Posterior vena cava (tissue), 2 donors: ENCODE data around the gene IL15RA. TPM values are rescaled to one million over a fixed set of nuclear protein-coding genes. Genes with fewer than 3 reads are reported as not detected.
A peak's percentile ranks its signal among the peaks of the same experiment; 100 is the strongest.
"Not testable (repeated sequence)": the region's sequence is repeated elsewhere in the genome, so short reads cannot be mapped to it uniquely, and the experiment has no call there.

Experiments
- DNase-seq: peaks from one replicate; pipeline ENCODE4 v3.0.0-alpha.2; 2020; ENCODE audit warnings: low spot score
- intact Hi-C, 2 donors: fragments of 100-400 bp; cut with DNase I; formaldehyde crosslinking; loops; one replicate each; pipeline versions ENCODE4 v1.14.1 to v1.14.2; 2022 to 2023
- total RNA-seq, 2 donors: library from RNA; stranded (reverse); fragmentation: NEBNext Ultra II Directional; extraction: Animal tissue kit (Norgen Biotek cat#: 25700); gene quantifications; one replicate each; pipeline ENCODE4 v1.2.1, GENCODE V29; 2021
- donor health status: DM: yes; HTN: yes; CAD: no.
- donor health status: DM: yes; HTN: yes; CAD: no.

Gene IL15RA
- total RNA-seq, 2 donors from 2014 or later = 16.9 to 20.9 TPM

DNA sequence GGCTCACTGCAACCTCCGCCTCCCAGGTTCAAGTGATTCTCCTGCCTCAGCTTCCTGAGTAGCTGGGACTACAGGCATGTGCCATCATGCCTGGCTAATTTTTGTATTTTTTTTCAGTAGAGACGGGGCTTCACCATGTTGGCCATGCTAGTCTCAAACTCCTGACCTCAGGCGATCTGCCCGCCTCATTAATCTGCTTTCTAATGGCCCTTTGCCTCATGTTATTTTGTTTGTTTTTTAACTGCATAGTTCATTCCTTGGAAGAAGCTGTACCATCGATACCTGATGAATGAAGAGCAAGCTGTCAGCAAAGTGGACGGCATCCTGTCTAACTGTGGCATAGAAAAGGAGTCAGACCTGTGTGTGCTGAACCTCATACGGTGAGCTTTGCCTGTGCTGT lies 68.7 kb downstream of the IL15RA start:
- intact Hi-C loops = not testable (repeated sequence)
- DNase-seq = peak; percentile 12

DNA sequence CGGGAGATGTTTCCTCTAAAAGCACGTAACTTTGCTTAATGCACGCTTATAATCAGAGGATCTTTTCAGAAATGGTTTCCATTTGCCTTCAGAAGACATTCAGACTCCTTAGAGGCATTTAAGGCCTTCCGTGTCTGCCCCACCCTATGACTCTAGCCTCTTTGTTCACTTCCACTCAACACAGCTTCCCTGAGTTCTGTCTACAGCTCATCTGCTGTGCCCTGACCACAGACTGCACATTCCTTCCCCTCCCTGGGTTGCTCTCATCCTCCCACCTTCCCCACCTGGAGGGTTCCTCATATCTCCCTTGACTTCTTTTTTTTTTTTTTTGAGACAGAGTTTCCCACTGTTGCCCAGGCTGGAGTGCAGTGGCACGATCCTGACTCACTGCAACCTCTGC lies 70.7 kb downstream of the IL15RA start:
- DNase-seq = peak; percentile 9

DNA sequence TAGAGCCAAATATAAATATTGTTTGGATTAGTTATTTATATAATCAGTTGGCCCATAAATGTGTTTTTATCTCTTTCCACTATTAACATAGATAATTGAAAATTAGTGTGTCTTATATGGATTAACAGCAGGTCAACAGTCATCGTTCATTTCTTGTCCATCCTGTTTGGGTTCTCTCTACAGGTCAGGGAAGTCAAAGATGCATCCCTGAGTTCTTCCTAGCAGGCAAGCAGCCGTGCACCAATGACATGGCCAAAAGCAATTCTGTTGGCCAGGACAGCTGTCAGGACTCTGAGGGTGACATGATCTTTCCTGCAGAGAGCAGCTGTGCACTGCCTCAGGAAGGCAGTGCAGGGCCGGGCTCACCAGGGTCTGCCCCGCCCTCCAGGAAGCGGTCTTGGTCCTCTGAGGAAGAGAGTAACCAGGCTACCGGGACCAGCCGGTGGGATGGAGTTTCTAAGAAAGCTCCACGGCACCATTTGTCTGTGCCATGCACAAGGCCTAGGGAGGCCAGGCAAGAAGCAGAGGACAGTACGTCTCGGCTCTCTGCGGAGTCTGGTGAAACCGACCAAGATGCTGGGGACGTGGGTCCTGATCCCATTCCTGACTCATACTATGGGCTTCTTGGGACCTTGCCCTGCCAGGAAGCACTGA lies 71.4 kb downstream of the IL15RA start:
- DNase-seq = no peak

More for the DNA sequence above, 70.7 kb downstream of the IL15RA start:
- intact Hi-C loops = loop anchor here in 1 of 2 donors (1.0 kb wide), 1 partner anchor 45 kb away; no protein-coding TSS in a partner anchor

DNA sequence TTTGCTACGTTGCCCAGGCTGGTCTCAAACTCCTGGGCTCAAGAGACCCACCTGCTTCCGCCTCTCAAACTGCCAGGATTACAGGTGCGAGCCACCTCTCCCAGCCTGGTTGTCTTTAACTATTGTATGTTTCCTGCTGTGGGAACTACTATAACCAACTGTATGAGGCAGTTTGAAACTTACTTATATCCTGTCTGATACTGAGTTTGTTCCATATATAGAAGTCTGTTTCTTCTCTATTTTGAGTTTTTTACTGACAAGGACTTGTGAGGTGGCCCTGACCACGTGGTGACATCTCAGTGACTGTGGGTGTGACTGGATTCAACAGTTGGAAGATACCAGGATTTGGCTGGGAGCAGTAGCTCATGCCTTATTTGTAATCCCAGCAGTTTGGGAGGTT lies 73.1 kb downstream of the IL15RA start:
- no peak for DNase-seq
- intact Hi-C loops = no loop called here

More for the DNA sequence above, 71.4 kb downstream of the IL15RA start:
- intact Hi-C loops = loop anchor here in 1 of 2 donors (1.0 kb wide), 1 partner anchor 45 kb away; no protein-coding TSS in a partner anchor

DNA sequence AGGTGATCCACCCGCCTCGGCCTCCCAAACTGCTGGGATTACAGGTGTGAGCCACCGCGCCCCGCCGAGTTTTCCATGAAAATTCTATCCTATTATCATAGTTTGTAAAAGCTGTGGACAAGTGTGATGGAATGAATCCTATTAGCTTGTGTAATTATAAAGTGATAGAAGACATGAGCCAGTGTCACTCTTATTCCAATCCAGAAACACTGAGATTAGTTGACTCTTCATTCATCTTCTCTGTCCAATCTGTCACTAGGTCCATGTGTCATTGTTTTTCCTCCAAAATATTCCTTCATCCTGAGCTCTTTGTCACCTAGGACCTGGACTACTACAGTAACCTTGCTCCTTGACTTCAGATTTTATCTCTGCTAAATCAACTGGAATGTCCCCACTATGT lies 73.8 kb downstream of the IL15RA start:
- intact Hi-C loops = no loop called here
- DNase-seq = no peak

DNA sequence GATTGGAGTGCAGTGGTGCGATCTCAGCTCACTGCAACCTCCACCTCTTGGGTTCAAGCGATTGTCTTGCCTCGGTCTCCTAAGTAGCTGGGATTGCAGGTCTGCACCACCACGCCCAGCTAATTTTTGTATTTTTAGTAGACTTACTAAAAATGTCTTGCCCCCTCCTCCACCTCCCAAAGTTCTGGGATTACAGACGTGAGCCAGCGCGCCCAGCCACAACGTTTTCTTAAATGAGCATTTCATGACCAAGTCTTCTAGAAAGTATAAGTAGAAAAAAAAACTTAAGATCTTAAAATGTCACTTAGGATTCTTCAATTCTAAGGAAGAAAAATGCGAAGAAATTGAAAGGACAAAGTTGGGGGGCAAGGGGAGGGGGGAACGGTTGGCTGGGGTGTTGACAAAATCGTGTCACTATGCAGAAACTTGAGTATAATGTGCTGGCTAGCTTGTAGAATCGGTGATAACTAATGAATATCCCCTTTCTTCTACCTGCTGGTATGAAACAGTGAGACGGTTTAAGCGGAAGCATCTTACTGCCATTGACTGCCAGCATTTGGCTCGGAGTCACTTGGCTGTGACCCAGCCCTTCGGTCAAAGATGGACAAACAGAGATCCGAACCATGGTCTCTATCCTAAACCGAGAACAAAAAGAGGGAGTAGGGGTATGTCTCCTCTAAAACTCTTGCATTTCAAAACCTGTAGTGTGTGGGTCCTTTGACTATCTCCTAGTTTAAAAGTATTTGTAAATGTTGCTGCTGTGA lies 74.7 kb downstream of the IL15RA start:
- peak; percentile 50 for DNase-seq
- intact Hi-C loops = no loop called here

Other genes starting within 250 kb of the IL15RA start
- gene GDI2, start 164.1 kb downstream of the IL15RA start, total RNA-seq = 100 to 1,000 TPM; 151 to 153 TPM
- 1 to 10 TPM; 3.6 to 4.5 TPM for gene ANKRD16, start 87.7 kb downstream of the IL15RA start, total RNA-seq
- gene FBH1, start 87.3 kb downstream of the IL15RA start, total RNA-seq = 10 to 100 TPM; 75.1 to 78.6 TPM
- gene IL2RA, start 84.8 kb upstream of the IL15RA start, total RNA-seq = 1 to 10 TPM in 1 of 2 donors, under 1 TPM in 1; 0.81 to 6.4 TPM
- 10 to 100 TPM; 58.9 to 68.3 TPM for gene RBM17, start 111.5 kb upstream of the IL15RA start, total RNA-seq
- 10 to 100 TPM; 33.2 to 43.1 TPM for gene PFKFB3, start 225.4 kb upstream of the IL15RA start, total RNA-seq